Measurements from ENCODE around the gene VSIG4.
"Not testable (repeated sequence)": the region's sequence is repeated elsewhere in the genome, so short reads cannot be mapped to it uniquely, and the experiment has no call there.

The VSIG4 gene, protein sequence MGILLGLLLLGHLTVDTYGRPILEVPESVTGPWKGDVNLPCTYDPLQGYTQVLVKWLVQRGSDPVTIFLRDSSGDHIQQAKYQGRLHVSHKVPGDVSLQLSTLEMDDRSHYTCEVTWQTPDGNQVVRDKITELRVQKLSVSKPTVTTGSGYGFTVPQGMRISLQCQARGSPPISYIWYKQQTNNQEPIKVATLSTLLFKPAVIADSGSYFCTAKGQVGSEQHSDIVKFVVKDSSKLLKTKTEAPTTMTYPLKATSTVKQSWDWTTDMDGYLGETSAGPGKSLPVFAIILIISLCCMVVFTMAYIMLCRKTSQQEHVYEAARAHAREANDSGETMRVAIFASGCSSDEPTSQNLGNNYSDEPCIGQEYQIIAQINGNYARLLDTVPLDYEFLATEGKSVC
- total RNA-seq = 0 to 0.37 (median 0) reads per million in 4 experiments

DNA sequence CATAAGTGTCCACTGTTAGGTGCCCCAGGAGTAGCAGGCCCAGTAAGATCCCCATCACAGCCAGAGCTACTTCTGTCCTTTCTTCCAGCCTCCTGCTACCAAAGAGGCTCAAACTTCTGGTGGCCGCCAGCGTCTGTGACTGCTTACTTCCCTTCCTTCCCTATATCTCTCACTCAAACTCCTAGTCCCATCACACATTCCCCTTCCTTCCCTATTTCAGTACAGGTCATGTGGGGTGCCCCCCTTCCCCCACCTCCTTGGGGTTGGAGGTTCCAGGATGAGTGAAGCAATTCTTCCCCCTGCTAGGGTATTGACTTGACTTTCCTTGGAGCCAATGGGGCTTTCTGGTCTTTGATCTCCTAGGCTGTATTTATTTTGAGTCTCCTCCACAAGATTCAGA is at the start of gene VSIG4:
Gene VSIG4, minus strand, starts transcription at position 137 of the 400 bp plus-strand sequence. Its CDS starts 82 bp downstream, at position 55.
- no peak for DNase-seq

GRCh38 chrX:66076801-66077200 is 36.9 kb upstream of the VSIG4 start:
- no peak for DNase-seq

- DNase-seq = peak; percentile 2
These were observed 35.3 kb upstream of the VSIG4 start for GRCh38 chrX:66074920-66075879.

GRCh38 chrX:66071126-66071525 is 31.2 kb upstream of the VSIG4 start:
- no peak for DNase-seq

DNA sequence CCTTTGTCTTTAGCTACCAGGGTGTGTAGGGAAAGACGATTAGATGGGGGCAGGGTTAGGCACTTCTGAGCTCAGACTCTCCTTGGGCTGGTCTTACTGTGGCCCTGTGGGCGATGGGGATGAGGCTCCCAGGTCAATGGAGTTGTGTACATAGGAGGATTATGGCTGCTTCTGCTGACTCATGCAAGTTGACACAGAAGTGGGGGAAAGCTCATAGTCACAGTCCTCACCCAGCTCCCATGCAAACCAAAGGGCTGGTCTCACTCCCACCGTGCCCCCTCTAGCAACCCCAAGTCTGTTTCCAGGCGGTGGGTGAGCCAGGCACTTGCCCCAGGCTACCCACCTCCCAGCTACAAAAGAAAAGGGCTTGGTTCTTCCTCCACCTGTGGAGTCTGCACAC is 24.4 kb upstream of the VSIG4 start:
- DNase-seq = no peak

GRCh38 chrX:66057019-66057418 is 17.1 kb upstream of the VSIG4 start:
- DNase-seq = not testable (repeated sequence)

DNA sequence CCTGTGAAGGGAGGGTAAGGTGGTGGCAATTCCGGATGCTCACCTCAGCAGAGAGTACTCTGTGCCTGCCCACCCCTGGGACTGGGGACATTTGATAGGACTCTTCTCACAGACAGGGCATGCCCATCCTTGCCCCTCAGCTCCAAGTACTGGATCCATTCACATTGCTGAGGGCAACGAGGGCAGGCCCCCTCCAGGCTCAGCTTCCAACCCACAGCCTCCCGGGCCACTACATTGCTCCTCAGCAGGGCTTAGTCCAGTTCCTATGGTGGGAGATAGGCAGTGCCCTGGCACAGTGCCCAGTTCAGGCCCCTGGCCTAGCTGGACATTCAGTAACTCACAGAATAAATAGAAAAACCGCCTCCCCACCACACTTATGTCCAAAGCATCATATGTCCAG is 15.1 kb upstream of the VSIG4 start:
- DNase-seq = no peak

DNA sequence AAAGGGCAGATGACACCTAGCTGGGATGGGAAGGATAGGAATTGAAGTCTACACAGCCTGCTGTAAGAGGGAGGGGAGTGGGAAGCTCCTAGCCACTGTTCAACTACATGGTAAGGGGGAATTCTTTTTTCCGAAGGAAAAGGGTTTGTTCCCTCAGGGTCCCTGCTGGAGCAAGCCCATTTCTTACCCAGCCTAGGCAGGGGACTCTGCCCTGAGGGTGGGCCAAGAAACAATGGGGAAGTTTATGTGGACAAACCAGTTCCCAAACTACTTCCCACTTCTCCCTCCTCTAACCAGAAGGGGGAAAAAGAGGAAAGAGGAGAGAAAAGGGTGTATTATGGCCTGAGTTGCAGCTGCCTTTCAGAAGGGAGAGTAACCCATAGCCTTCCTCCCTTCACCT is 13.5 kb upstream of the VSIG4 start:
- DNase-seq = no peak

DNA sequence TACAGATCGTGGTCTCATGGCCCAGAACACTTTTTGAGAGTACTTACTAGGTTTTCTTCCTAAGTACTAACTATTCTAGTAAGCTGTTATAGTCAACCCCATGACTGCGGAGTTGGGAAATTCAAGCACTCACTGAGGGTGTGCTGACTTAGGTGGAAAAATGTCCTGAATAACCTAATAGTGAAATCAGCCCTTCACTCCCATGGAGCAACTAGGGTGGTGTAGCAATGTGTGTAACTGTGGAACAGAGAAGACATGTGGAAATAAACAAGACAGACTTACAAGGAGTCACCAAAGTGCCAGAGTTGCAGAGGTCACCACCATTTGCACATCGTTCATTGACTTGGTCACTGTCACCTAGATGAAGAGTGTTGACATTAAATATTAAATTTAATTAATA is 12.1 kb upstream of the VSIG4 start:
- DNase-seq = no peak

DNA sequence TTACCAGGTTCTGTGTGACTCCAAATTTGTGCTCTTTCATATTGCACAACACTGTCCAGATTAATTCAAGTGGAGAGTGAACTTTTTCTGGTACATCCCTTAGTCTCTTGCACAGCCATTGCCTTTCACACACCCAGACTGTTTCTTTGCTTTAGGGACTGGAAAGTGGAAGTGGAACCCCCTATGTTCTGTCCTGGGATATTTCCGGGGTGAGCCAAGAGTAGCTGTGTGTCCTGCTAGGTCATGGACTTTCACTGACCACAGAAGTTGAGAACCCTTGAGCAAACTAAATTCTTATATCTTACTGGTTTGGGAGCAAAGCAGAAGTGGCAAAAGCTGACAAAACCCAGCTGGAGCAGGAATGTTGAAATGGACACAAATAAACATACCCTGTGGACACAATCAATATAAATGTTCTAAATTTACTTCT is 10.3 kb upstream of the VSIG4 start:
- no peak for DNase-seq

DNA sequence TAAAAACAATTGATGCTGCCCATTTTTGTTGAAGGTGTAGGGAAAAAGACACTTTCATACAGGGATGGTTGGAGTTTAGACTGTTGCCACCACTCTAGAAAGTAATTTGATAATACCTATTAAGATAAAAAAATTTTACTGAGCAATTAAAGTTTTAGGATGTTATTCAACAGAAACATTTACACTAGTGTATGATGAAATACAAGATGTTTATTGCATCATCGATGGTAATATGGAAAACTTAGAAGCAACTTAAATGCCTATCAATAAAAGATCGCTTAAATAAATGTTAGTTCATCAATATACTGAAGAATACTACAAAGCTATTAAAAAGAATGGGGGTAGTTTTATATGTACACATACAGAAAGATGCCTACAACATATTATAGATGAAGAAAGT is 9.2 kb upstream of the VSIG4 start:
- no peak for DNase-seq

DNA sequence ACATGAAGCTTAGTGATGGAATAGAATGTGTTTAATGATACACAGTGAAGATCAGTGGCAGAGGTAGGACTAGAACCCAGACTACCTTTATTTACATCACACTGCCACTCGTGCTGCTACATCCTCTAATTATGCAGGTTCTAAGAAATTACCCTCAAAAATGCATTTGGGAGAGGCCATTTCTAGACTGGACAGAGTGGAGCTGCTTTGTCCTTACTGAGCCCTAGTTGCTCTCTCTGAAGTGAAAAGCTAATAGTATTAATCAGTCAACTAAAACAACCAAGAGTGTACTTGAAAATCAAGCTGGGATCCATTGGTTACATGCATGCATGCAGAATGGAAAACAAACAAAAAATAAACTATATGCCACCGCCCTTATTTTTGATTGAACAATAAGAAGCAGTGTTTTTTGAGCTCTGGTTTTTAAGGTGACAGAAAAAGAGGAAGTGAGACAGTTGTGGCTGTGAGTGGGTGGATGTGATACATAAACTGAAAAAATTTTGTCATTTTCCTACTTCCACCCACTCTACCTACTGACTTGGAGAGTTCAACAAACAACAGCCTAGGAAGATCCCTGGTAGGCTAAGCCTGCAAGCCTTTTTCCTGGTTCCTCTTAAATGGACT is 6.8 kb upstream of the VSIG4 start:
- no peak for DNase-seq

GRCh38 chrX:66045894-66046293 is 6.0 kb upstream of the VSIG4 start:
- no peak for DNase-seq

DNA sequence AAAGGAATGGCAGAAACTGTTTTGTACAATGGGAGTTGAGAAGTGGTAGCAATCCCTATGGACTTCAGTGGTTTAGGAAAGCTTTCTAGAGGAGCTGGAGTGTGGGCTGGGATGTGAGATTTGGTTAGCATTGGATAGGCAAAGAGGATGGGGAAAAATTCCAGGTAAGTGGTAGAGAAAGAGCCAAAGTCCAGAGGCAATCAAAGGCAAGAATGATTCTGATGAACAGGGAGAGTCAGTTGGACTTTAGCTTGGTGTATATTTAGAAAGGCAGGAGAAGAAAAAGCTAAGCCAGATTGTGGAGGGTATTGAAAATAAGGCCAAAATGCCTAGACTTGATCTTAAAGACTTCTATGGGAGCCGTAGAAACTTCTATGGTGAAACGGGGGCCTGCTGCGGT is 3.7 kb upstream of the VSIG4 start:
- no peak for DNase-seq

DNA sequence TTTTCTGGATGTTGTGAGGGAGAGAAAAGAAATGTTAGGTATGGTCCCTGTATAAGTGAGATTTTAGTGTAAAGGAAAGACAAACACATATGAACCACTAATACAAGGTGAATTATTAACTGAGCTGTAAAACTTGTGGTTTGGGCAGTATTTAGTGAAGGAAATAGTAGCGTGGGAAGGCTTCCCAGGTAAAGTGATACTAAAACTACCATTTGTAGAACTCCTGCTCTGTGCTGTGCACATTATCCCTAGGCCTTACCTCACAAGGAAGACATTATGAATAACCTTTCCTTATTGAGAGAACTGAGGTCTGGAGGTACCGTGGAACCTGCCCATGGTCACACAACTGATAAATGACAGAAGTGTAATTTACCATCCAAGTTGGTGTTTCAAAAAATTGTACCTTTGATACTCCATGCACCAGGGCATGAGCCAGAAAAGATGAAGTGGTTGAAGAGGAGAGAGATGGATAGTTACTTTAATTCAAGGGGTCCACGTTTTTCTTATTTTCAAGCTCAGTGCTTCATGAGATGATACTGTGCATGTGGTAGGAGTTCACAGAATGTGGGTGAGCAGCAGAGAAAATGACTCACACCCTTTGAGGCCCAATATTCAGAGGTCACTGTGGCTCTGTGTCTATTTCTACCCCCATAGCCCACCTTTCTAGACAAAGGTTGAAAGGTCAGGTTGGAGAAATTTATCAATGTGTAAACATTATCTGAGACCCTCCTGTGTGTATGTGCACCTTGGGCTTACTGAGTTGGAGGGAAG is 2.6 kb upstream of the VSIG4 start:
- no peak for DNase-seq

- no peak for DNase-seq
These were observed 1.8 kb downstream of the VSIG4 start for GRCh38 chrX:66038115-66038514.

DNA sequence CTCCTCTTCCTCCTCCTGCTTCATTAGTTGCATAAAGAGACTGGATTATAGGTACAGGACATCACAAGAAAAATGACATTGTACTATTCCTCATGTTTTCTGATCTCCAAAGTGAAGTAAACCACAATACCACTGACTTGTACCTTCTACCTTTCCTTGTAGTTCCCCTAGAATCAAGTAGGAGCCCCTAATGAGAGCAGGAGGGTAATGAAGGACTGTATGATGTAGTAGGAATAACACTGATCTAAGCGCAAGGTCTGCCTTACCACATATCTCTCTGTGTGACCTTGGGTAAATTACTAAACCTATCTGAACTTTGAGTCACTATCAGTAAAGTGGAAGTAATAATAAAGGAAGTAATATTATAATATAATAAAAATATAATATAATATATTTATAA is 3.6 kb downstream of the VSIG4 start:
- no peak for DNase-seq

DNA sequence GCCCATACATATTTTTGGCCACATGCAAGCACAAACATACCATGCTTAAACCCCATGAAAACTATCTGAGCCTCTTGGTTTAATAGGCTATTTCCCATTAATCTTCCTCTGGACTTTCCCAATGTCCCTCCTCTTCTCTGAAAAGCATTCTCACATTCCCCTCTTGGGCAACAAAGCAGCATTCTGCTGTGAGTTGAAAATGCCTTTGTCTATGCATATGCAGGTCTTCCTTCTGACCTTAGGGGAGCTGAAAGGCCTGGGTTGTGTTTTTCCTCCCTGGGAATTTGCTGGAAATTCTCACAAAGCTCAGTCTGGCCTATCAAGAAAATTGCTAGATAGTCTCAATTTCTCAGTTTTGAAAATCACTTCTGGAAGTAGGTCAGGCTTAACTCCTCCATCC is 4.2 kb downstream of the VSIG4 start:
- no peak for DNase-seq

- DNase-seq = no peak
These were observed 9.2 kb downstream of the VSIG4 start for GRCh38 chrX:66030505-66031317.

GRCh38 chrX:66028936-66029335 is 10.9 kb downstream of the VSIG4 start:
- no peak for DNase-seq

GRCh38 chrX:66024570-66024969 is 15.3 kb downstream of the VSIG4 start:
- no peak for DNase-seq

DNA sequence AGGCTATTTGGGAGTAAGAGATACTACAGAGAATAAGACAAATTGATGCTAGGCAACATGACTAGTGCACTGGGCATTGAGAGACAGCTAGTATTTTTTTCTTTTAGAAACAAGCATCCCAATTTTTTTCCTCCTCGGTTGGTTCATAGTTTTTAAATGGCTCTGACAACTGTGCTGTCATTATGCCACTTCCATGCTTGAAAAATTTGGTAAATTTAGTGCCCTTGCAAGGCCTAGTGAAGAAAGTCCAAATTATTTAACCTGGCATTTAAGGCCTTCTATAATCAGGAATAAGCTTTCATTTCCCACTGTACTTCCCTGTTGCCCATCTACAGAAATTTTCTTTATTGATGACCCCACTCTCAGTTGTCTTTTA is 15.8 kb downstream of the VSIG4 start:
- DNase-seq = no peak

All from effector CD8-positive, alpha-beta T cell (primary cell).